AG09309 (cell line): Measurements from ENCODE around the gene DGKB.

Source experiments
- DNase-seq: peaks from one replicate; pipeline ENCODE4 v3.0.0-alpha.2; 2010; ENCODE audit warnings: low read depth
- H3K4me3 ChIP-seq: 2 replicates; pipeline ENCODE4 v1.5.1; 2011; ENCODE audit warnings: mild to moderate bottlenecking, low read depth, low read length, moderate library complexity; ENCODE audit not compliant: control insufficient read depth
- CTCF ChIP-seq: IDR thresholded peaks from 2 replicates; pipeline ENCODE4 v1.5.1; 2011; ENCODE audit warnings: mild to moderate bottlenecking, low read depth, low read length, inconsistent platforms; ENCODE audit not compliant: insufficient read depth, control insufficient read depth; ENCODE audit errors: missing control alignments

Gene DGKB

GRCh38 chr7:14583518-14583917 is 319.0 kb downstream of the DGKB start:
- no peak for DNase-seq
- no peak for TF ChIP-seq CTCF
- no peak overlapping the region for H3K4me3 ChIP-seq

GRCh38 chr7:14582010-14582409 is 320.5 kb downstream of the DGKB start:
- no peak overlapping the region for H3K4me3 ChIP-seq
- no peak for TF ChIP-seq CTCF
- no peak for DNase-seq

GRCh38 chr7:14579971-14580370 is 322.6 kb downstream of the DGKB start:
- TF ChIP-seq CTCF, result no peak
- no peak overlapping the region for H3K4me3 ChIP-seq
- no peak for DNase-seq

- H3K4me3 ChIP-seq, result no peak overlapping the region
- no peak for TF ChIP-seq CTCF
- no peak for DNase-seq
Measured at GRCh38 chr7:14576578-14576977, 326.0 kb downstream of the DGKB start.

GRCh38 chr7:14570750-14571607 is 331.6 kb downstream of the DGKB start:
- H3K4me3 ChIP-seq, result no peak overlapping the region
- no peak for DNase-seq
- TF ChIP-seq CTCF, result no peak

- TF ChIP-seq CTCF, result no peak
- H3K4me3 ChIP-seq, result no peak overlapping the region
- DNase-seq, result no peak
Measured at GRCh38 chr7:14552060-14552459, 350.5 kb downstream of the DGKB start.

GRCh38 chr7:14551310-14551709 is 351.2 kb downstream of the DGKB start:
- TF ChIP-seq CTCF, result no peak
- H3K4me3 ChIP-seq, result no peak overlapping the region
- DNase-seq, result no peak
